22Rv1 (cell line): ENCODE results near the gene COX7B2.

ENCODE experiments used
- H3K27ac ChIP-seq: fragments of 450-650 bp; 2 replicates; pipeline ENCODE4 v1.5.1; 2017
- CTCF ChIP-seq: fragments of 450-650 bp; IDR thresholded peaks from 2 replicates; pipeline ENCODE4 v1.5.1; 2017; ENCODE audit warnings: mild to moderate bottlenecking
- ZFX ChIP-seq: fragments of 450-650 bp; IDR thresholded peaks from 2 replicates; pipeline ENCODE4 v1.6.1; 2017; ENCODE audit warnings: antibody characterized with exemption, borderline replicate concordance

Gene COX7B2

GRCh38 chr4:46900082-46900481 lies 9.0 kb downstream of the COX7B2 start:
- no peak overlapping the region for H3K27ac ChIP-seq
- TF ChIP-seq ZFX (no peak), CTCF (no peak)

- TF ChIP-seq CTCF, result no peak
- TF ChIP-seq ZFX, result no peak
These were observed 14.2 kb downstream of the COX7B2 start for GRCh38 chr4:46894826-46895225.

GRCh38 chr4:46890056-46890455 lies 19.0 kb downstream of the COX7B2 start:
- no peak overlapping the region for H3K27ac ChIP-seq

More at GRCh38 chr4:46894826-46895225, 14.2 kb downstream of the COX7B2 start:
- no peak overlapping the region for H3K27ac ChIP-seq

GRCh38 chr4:46889410-46889809 lies 19.6 kb downstream of the COX7B2 start:
- no peak overlapping the region for H3K27ac ChIP-seq
- TF ChIP-seq CTCF (no peak), ZFX (no peak)

More at GRCh38 chr4:46890056-46890455, 19.0 kb downstream of the COX7B2 start:
- TF ChIP-seq ZFX (no peak), CTCF (no peak)

- no peak for TF ChIP-seq ZFX
- peak; percentile 67 for TF ChIP-seq CTCF
- H3K27ac ChIP-seq, result no peak overlapping the region
These were observed 22.3 kb downstream of the COX7B2 start for GRCh38 chr4:46886711-46887110.

- H3K27ac ChIP-seq, result no peak overlapping the region
- TF ChIP-seq ZFX, result no peak
- TF ChIP-seq CTCF, result no peak
These were observed 30.4 kb downstream of the COX7B2 start for GRCh38 chr4:46878641-46879040.

- TF ChIP-seq CTCF (no peak), ZFX (no peak)
- H3K27ac ChIP-seq, result no peak overlapping the region
These were observed 34.2 kb downstream of the COX7B2 start for GRCh38 chr4:46874811-46875210.
